Osteocyte (in vitro differentiated cells): ENCODE data around the gene SSB. TPM values are rescaled to one million over a fixed set of nuclear protein-coding genes. Genes with fewer than 3 reads are reported as not detected.

Experiments used
- DNase-seq: peaks from one replicate; pipeline ENCODE4 v3.0.0; 2021; ENCODE audit warnings: mixed read lengths; ENCODE audit not compliant: unreplicated experiment; ENCODE audit errors: extremely low spot score
- H3K27ac Mint-ChIP-seq: one replicate; pipeline ENCODE4 v1.8.0; 2021; ENCODE audit warnings: mild to moderate bottlenecking, mixed read lengths; ENCODE audit not compliant: unreplicated experiment
- H3K27me3 Mint-ChIP-seq: one replicate; pipeline ENCODE4 v1.8.0; 2021; ENCODE audit warnings: mixed read lengths; ENCODE audit not compliant: unreplicated experiment
- H3K36me3 Mint-ChIP-seq: one replicate; pipeline ENCODE4 v1.8.0; 2021; ENCODE audit warnings: mixed read lengths; ENCODE audit not compliant: unreplicated experiment
- H3K4me1 Mint-ChIP-seq: one replicate; pipeline ENCODE4 v1.8.0; 2021; ENCODE audit warnings: mixed read lengths; ENCODE audit not compliant: unreplicated experiment
- H3K4me3 Mint-ChIP-seq: one replicate; pipeline ENCODE4 v1.8.0; 2021; ENCODE audit warnings: mild to moderate bottlenecking, moderate library complexity, mixed read lengths; ENCODE audit not compliant: unreplicated experiment
- H3K9me3 Mint-ChIP-seq: one replicate; pipeline ENCODE4 v1.8.0; 2021; ENCODE audit warnings: mixed read lengths; ENCODE audit not compliant: unreplicated experiment
- CTCF ChIP-seq: fragments of 200-600 bp; sonication (generic); IDR thresholded peaks from 2 replicates; pipeline ENCODE4 v1.5.0; 2021; ENCODE audit warnings: antibody characterized with exemption, mild to moderate bottlenecking, moderate library complexity
- total RNA-seq: library from RNA; stranded (reverse); gene quantifications from 2 replicates; pipeline ENCODE4 v1.2.1, GENCODE V29; 2021

Gene SSB
- total RNA-seq, 1 donor from 2014 or later = 111 TPM

- H3K4me3 Mint-ChIP-seq = no peak overlapping the region
- DNase-seq = no peak
- TF ChIP-seq CTCF = no peak
- H3K9me3 Mint-ChIP-seq = no peaks in the 10 kb centered on the region
- peaks cover 8% of the 10 kb centered on the region for H3K4me1 Mint-ChIP-seq
- H3K36me3 Mint-ChIP-seq = peaks cover 1% of the 10 kb centered on the region
- H3K27ac Mint-ChIP-seq = no peak overlapping the region
- H3K27me3 Mint-ChIP-seq = no peaks in the 10 kb centered on the region
Measured at GRCh38 chr2:169859423-169859822, 60.8 kb downstream of the SSB start.

GRCh38 chr2:169860149-169860548 lies 61.5 kb downstream of the SSB start:
- no peaks in the 10 kb centered on the region for H3K9me3 Mint-ChIP-seq
- no peak overlapping the region for H3K4me3 Mint-ChIP-seq
- H3K27me3 Mint-ChIP-seq = no peaks in the 10 kb centered on the region
- TF ChIP-seq CTCF = no peak
- no peaks in the 10 kb centered on the region for H3K36me3 Mint-ChIP-seq
- no peak overlapping the region for H3K27ac Mint-ChIP-seq
- peaks cover 8% of the 10 kb centered on the region for H3K4me1 Mint-ChIP-seq
- no peak for DNase-seq

Other genes starting within 250 kb of the SSB start
- 12.3 and 15.6 TPM in 2 replicates for gene FASTKD1, start 225.0 kb upstream of the SSB start, total RNA-seq
- gene PPIG, start 214.5 kb upstream of the SSB start, total RNA-seq = 44.3 and 45.9 TPM in 2 replicates
- gene CFAP210, start 104.5 kb upstream of the SSB start, total RNA-seq = 0.94 TPM in 1 of 2 replicates, not detected in the other
- 4.8 and 5.3 TPM in 2 replicates for gene PHOSPHO2, start 104.4 kb upstream of the SSB start, total RNA-seq
- 7.1 and 7.9 TPM in 2 replicates for gene KLHL23, start 65.0 kb upstream of the SSB start, total RNA-seq
- 37.6 and 42.8 TPM in 2 replicates for gene METTL5, start 26.0 kb downstream of the SSB start, total RNA-seq
- 34.5 and 38.0 TPM in 2 replicates for gene UBR3, start 28.6 kb downstream of the SSB start, total RNA-seq